Spleen (tissue), 11 donors: ENCODE results near the gene LRIG1. TPM values are rescaled to one million over a fixed set of nuclear protein-coding genes. Genes with fewer than 3 reads are reported as not detected.

Experiments used
- DNase-seq: peaks from one replicate; pipeline ENCODE4 v3.0.0-alpha.2; 2020
- H3K27ac ChIP-seq, 8 donors: fragments of 200-600 bp; sonication (generic) in 7 of 8; 1 replicate in 4 of 8; 2 replicates in 4 of 8; pipeline versions ENCODE4 v1.5.0 to v1.8.0; 2016 to 2021; ENCODE audit warnings: inconsistent platforms in 4 of 8, mild to moderate bottlenecking in 4 of 8, moderate library complexity in 1 of 8
- H3K27me3 ChIP-seq, 7 donors: fragments of 200-600 bp; sonication (generic) in 6 of 7; replicated peaks in 1 of 7; 1 replicate in 4 of 7; 2 replicates in 3 of 7; pipeline versions ENCODE4 v1.5.0 to v1.8.0; 2016 to 2021; ENCODE audit warnings: inconsistent platforms in 3 of 7, mild to moderate bottlenecking in 1 of 7
- H3K36me3 ChIP-seq, 6 donors: fragments of 200-600 bp; sonication (generic) in 5 of 6; 1 replicate in 4 of 6; 2 replicates in 2 of 6; pipeline versions ENCODE4 v1.5.0 to v1.8.0; 2016 to 2021; ENCODE audit warnings: inconsistent platforms in 2 of 6
- H3K4me1 ChIP-seq, 6 donors: fragments of 200-600 bp; sonication (generic) in 5 of 6; 1 replicate in 3 of 6; 2 replicates in 3 of 6; pipeline versions ENCODE4 v1.5.0 to v1.8.0; 2016 to 2021; ENCODE audit warnings: inconsistent platforms in 3 of 6
- H3K4me3 ChIP-seq, 8 donors: fragments of 200-600 bp; sonication (generic) in 7 of 8; 1 replicate in 4 of 8; 2 replicates in 4 of 8; pipeline versions ENCODE4 v1.5.0 to v1.8.0; 2016 to 2021; ENCODE audit warnings: inconsistent platforms in 4 of 8, mild to moderate bottlenecking in 4 of 8, moderate library complexity in 2 of 8
- H3K9me3 ChIP-seq, 8 donors: fragments of 200-600 bp; sonication (generic) in 7 of 8; 1 replicate in 4 of 8; 2 replicates in 4 of 8; pipeline versions ENCODE4 v1.5.0 to v1.8.0; 2016 to 2021; ENCODE audit warnings: inconsistent platforms in 4 of 8
- CTCF ChIP-seq, 11 experiments: fragments of 200-600 bp in 7 of 11; fragments of 450-650 bp in 4 of 11; sonication (generic) in 4 of 11; IDR thresholded peaks in 8 of 11; conservative IDR thresholded peaks in 3 of 11; 1 replicate in 7 of 11; 2 replicates in 4 of 11; pipeline versions ENCODE4 v1.4.0 to v1.8.0; 2016 to 2021; ENCODE audit warnings: antibody characterized with exemption in 11 of 11, inconsistent platforms in 4 of 11, mild to moderate bottlenecking in 1 of 11
- POLR2A ChIP-seq, 3 donors: fragments of 450-650 bp; IDR thresholded peaks; one replicate each; pipeline ENCODE4 v1.5.1; 2017; ENCODE audit warnings: antibody characterized with exemption in 3 of 3, mild to moderate bottlenecking in 1 of 3
- POLR2AphosphoS5 ChIP-seq, 3 donors: sonication (generic); formaldehyde crosslinking; IDR thresholded peaks; one replicate each; pipeline ENCODE4 v1.5.1; 2017; ENCODE audit warnings: antibody characterized with exemption in 3 of 3
- WGBS, 5 donors: extraction: QIAGEN DNeasy Blood & Tissue Kit in 3 of 5; methylation state at CpG; one replicate each; pipeline versions ENCODE4 v1.1.5 to v1.1.7; 2013 to 2018; 5-methylcytosine and 5-hydroxymethylcytosine counted together
- intact Hi-C: fragments of 100-400 bp; cut with DNase I; formaldehyde crosslinking; loops from one replicate; pipeline ENCODE4 v1.15.0; 2023; ENCODE audit warnings: low total_unique reads
- polyA plus RNA-seq, 3 donors: library from polyadenylated mRNA; stranded (reverse); fragments of 200-250 nt; gene quantifications; one replicate each; pipeline ENCODE4 v1.2.1, GENCODE V29; 2013
- total RNA-seq, 7 donors: library from RNA; depleted of rRNA in 3 of 7; stranded (reverse); fragments of >200 nt in 3 of 7; fragmentation: NEBNext Ultra II Directional in 4 of 7; extraction: Animal tissue kit (Norgen Biotek cat#: 25700) in 4 of 7; gene quantifications; one replicate each; pipeline versions ENCODE4 v1.1.0 to v1.2.1, GENCODE V29; 2016 to 2021
- donor health status: healthy with polysubstance abuse.
- donor health status: DM: no; HTN: no; CAD: no; lungs with moderate emphysema.
- donor health status: DM: no; HTN: no; CAD: no.
- donor health status: Bipolar disorder and iron deficiency.
- donor health status: healthy.
- donor health status: DM: no; HTN: no; CAD: no.
- donor health status: DM: yes; HTN: yes; CAD: no.

LRIG1 gene
- total and polyA plus RNA-seq, 10 donors = 5.9 to 19.7 (median 11.9) TPM

- intact Hi-C loops = no loop called here
- H3K27me3 ChIP-seq = no peaks in the 10 kb centered on the region
- no peaks in the 10 kb centered on the region for H3K36me3 ChIP-seq
- DNase-seq = no peak
- no peak overlapping the region for H3K4me3 ChIP-seq
- WGBS, 5 donors = 86 to 96% (median 92%) methylated on average over 3 of the region's 3 CpGs
- H3K4me1 ChIP-seq = no peaks in the 10 kb centered on the region
- TF ChIP-seq CTCF (IDR thresholded peaks at IDR 0.05 in 8 of 11, conservative IDR thresholded peaks at IDR 0.05 in 3 of 11) = no peak
- TF ChIP-seq POLR2A (IDR thresholded peaks at IDR 0.05) = no peak
- TF ChIP-seq POLR2AphosphoS5 (IDR thresholded peaks at IDR 0.05) = no peak
- H3K9me3 ChIP-seq = peaks cover 0 to 9% (median 0%) of the 10 kb centered on the region in 8 donors
- H3K27ac ChIP-seq = no peak overlapping the region
Measured at GRCh38 chr3:66539466-66539989, 38.7 kb upstream of the LRIG1 start.

GRCh38 chr3:66538390-66538789, 37.6 kb upstream of the LRIG1 start:
- intact Hi-C loops = no loop called here
- Histone ChIP-seq H3K27me3 (no peaks in the 10 kb centered on the region), H3K4me1 (no peaks in the 10 kb centered on the region)

GRCh38 chr3:66537735-66538134, 36.9 kb upstream of the LRIG1 start:
- intact Hi-C loops = no loop called here
- DNase-seq = no peak
- Histone ChIP-seq H3K27ac (no peak overlapping the region), H3K4me3 (no peak overlapping the region), H3K9me3 (peaks cover 0 to 4% (median 0%) of the 10 kb centered on the region in 8 donors), H3K4me1 (no peaks in the 10 kb centered on the region), H3K36me3 (no peaks in the 10 kb centered on the region), H3K27me3 (no peaks in the 10 kb centered on the region)
- TF ChIP-seq CTCF (IDR thresholded peaks at IDR 0.05 in 8 of 11, conservative IDR thresholded peaks at IDR 0.05 in 3 of 11) (no peak), POLR2AphosphoS5 (IDR thresholded peaks at IDR 0.05) (no peak), POLR2A (IDR thresholded peaks at IDR 0.05) (no peak)
- WGBS, 5 donors = 89 to 92% (median 92%) methylated on average over 7 of the region's 7 CpGs

More at GRCh38 chr3:66538390-66538789, 37.6 kb upstream of the LRIG1 start:
- no peak overlapping the region for H3K27ac ChIP-seq
- peaks cover 0 to 5% (median 0%) of the 10 kb centered on the region in 8 donors for H3K9me3 ChIP-seq
- TF ChIP-seq CTCF (IDR thresholded peaks at IDR 0.05 in 8 of 11, conservative IDR thresholded peaks at IDR 0.05 in 3 of 11) (no peak), POLR2A (IDR thresholded peaks at IDR 0.05) (no peak), POLR2AphosphoS5 (IDR thresholded peaks at IDR 0.05) (no peak)
- no peak overlapping the region for H3K4me3 ChIP-seq
- no peaks in the 10 kb centered on the region for H3K36me3 ChIP-seq
- DNase-seq = no peak

GRCh38 chr3:66536791-66537190, 36.0 kb upstream of the LRIG1 start:
- Histone ChIP-seq H3K4me3 (no peak overlapping the region), H3K27ac (no peak overlapping the region), H3K36me3 (no peaks in the 10 kb centered on the region), H3K4me1 (no peaks in the 10 kb centered on the region), H3K27me3 (no peaks in the 10 kb centered on the region), H3K9me3 (no peaks in the 10 kb centered on the region)
- DNase-seq = no peak
- 96 to 98% (median 97%) methylated on average over 2 of the region's 2 CpGs for WGBS, 5 donors
- no peak for TF ChIP-seq POLR2A (IDR thresholded peaks at IDR 0.05)
- TF ChIP-seq POLR2AphosphoS5 (IDR thresholded peaks at IDR 0.05) = no peak
- TF ChIP-seq CTCF (IDR thresholded peaks at IDR 0.05 in 8 of 11, conservative IDR thresholded peaks at IDR 0.05 in 3 of 11) = no peak
- intact Hi-C loops = no loop called here
